NB4 (cell line): ENCODE measurements around the gene RREB1.

Experiments
- DNase-seq: peaks from one replicate; pipeline ENCODE4 v3.0.0; 2010; ENCODE audit warnings: low read depth
- H3K4me3 ChIP-seq: one replicate; pipeline ENCODE4 v1.5.1; 2011; ENCODE audit warnings: mild to moderate bottlenecking, low read depth, low read length, moderate library complexity
- CTCF ChIP-seq: IDR thresholded peaks from one replicate; pipeline ENCODE4 v1.5.1; 2012; ENCODE audit warnings: low read depth, low read length
- MAX ChIP-seq: IDR thresholded peaks from 2 replicates; pipeline ENCODE4 v1.6.1; 2011; ENCODE audit warnings: low read depth, low read length
- MYC ChIP-seq: IDR thresholded peaks from 2 replicates; pipeline ENCODE4 v1.6.1; 2011; ENCODE audit warnings: low read depth, low read length
- POLR2A ChIP-seq: IDR thresholded peaks from 2 replicates; pipeline ENCODE4 v1.6.1; 2011; ENCODE audit warnings: mild to moderate bottlenecking; ENCODE audit not compliant: insufficient read length; ENCODE audit errors: extremely low read depth

Gene RREB1

DNA sequence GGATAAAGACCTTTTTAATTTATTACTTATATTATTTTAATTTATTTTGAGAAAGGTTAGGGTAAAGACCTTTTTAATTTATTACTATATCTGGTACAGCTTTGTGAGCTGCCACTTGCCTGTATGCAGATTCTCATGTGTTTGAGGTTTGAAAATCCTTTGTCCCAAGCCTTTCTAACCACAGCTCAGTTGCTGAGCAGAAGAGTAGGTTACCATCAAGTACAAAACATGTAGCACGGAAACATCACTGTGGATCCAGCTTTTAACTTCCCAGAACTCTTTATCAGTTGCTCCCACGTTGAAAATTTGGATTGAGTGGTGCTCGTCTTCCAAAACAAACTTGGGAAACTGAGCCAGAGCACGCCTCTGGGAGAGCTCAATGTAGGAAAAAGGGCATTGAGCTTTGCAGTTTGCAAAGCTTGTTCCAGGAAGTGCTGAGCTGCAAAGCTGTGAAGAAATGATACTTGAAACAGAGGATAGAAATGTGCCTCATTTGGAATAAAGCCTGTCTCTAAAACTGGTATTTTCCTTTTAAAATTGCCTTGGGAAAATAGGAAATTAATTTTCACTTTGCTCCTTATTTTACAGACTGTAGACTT lies 89.0 kb downstream of the RREB1 start:
- H3K4me3 ChIP-seq: no peak overlapping the region
- no peak for TF ChIP-seq MAX
- TF ChIP-seq MYC: no peak
- TF ChIP-seq POLR2A: no peak
- TF ChIP-seq CTCF: no peak
- no peak for DNase-seq

DNA sequence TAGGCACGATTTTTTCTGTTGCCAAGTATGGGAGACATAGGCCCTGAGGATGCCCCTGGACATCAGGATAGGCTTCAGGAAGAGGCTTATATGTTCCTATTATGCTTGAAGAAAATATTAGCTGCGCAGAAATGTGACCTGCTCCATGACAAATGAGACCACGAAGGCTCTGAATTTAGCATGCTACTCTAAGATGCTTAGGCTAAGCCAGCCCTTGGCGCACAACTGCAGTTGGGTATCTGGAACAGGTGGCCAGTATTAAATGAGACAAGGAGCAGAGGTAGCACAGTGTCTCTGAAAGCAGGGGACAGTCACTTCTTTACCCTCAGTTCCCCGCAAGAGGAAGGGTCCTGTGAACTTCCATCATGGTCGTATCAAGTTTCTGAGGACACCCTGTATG lies 90.0 kb downstream of the RREB1 start:
- TF ChIP-seq CTCF (no peak), POLR2A (no peak), MAX (no peak), MYC (no peak)
- no peak for DNase-seq
- H3K4me3 ChIP-seq: no peak overlapping the region

DNA sequence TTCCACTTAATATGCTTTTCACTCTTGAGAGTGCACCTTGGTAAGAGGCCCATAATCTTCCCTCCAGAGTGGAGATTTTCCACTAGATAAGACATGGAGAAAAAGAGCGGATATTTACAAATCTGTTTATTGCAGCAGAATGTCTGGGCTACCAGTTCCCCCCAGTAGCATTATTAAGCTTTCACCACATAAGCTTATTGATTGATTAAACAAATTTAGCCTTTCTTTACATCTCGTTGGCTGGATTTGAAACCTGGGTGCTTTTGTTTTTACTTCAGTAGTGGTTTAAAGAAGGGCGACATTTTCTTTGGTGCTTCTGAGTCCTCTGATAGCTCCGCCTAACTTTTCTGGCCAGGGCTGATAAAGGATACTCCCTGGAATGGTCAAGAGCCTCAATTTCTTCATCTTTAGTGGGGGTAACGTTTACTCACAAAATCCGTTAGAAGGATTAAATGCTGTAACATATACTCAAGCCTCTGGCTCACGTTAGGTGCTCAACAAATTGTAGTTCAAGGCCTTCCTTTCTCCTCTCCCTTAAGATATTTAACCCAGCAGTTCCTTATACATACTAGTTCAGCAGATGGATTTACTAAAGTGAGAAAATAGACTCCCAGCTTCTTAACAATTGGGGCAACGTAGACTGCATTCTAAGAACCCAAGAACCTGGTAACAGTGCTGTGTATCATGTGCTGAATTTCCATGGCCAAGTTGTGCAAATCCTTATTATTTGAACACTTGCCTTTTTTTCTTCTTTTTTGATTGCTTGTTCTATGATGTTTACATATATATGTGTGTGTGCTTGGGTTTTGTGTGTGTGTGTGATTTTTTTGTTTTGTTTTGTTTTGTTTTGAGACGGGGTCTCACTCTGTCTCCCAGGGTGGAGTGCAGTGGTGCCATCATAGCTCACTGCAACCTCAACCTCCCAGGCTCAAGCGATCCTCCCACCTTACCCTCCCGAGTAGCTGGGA lies 91.4 kb downstream of the RREB1 start:
- TF ChIP-seq CTCF (no peak), MAX (no peak), POLR2A (no peak), MYC (no peak)
- DNase-seq: no peak
- no peak overlapping the region for H3K4me3 ChIP-seq

- H3K4me3 ChIP-seq: peak overlapping the region; percentile 25
- TF ChIP-seq MAX (no peak), MYC (no peak), CTCF (no peak), POLR2A (no peak)
- no peak for DNase-seq
These were observed 93.1 kb downstream of the RREB1 start for GRCh38 chr6:7200598-7201443.

GRCh38 chr6:7201444-7201731 lies 93.6 kb downstream of the RREB1 start:
- peak overlapping the region; percentile 25 for H3K4me3 ChIP-seq
- TF ChIP-seq MYC (no peak), CTCF (no peak), POLR2A (no peak), MAX (no peak)

More at GRCh38 chr6:7201444-7201731, 93.6 kb downstream of the RREB1 start:
- no peak for DNase-seq
